ENCODE results near the gene RUFY3. TPM values are rescaled to one million over a fixed set of nuclear protein-coding genes. Genes with fewer than 3 reads are reported as not detected.

RUFY3 gene
- total and polyA plus RNA-seq, 9 of the 15 experiments (the other 6 are each of a cell fraction or from before 2014, with no cell fraction given), result 4.2 to 31.1 (median 21.5) TPM

- TF ChIP-seq MTF1 (CRISPR knock-in tag; IDR thresholded peaks at IDR 0.05; ENCODE audit: borderline replicate concordance) (no peak), PHF21A (IDR thresholded peaks at IDR 0.05; ENCODE audit: borderline replicate concordance, low read depth) (no peak; the same call in 1 of the 2 replicates), ZNF395 (CRISPR knock-in tag; IDR thresholded peaks at IDR 0.05) (peak; percentile 81), L3MBTL2 (IDR thresholded peaks at IDR 0.05) (peak; percentile 99), STAG1 (CRISPR knock-in tag; IDR thresholded peaks at IDR 0.05; ENCODE audit: borderline replicate concordance) (no peak), RFX7 (CRISPR knock-in tag; IDR thresholded peaks at IDR 0.05) (no peak), ARNT (IDR thresholded peaks at IDR 0.05) (no peak), CHD2 (IDR thresholded peaks at IDR 0.05; ENCODE audit: low read depth, low read length) (no peak), SUPT5H (IDR thresholded peaks at IDR 0.05) (peak; percentile 48; the same call in 1 of the 2 replicates), CBFA2T3 (IDR thresholded peaks at IDR 0.05) (no peak), HCFC1 (IDR thresholded peaks at IDR 0.05; ENCODE audit: low read depth, low read length) (no peak), TEAD1 (CRISPR knock-in tag; IDR thresholded peaks at IDR 0.05) (no peak), ARID2 (IDR thresholded peaks at IDR 0.05) (no peak), ZBTB33 (CRISPR knock-in tag; IDR thresholded peaks at IDR 0.05) (no peak), NR3C1 (CRISPR knock-in tag; IDR thresholded peaks at IDR 0.05) (no peak), RBM15 (IDR thresholded peaks at IDR 0.05; ENCODE audit: insufficient read depth, low read length) (no peak), ZNF717 (CRISPR knock-in tag; IDR thresholded peaks at IDR 0.05) (no peak), ZSCAN29 (IDR thresholded peaks at IDR 0.05) (no peak), ZNF133 (CRISPR knock-in tag; IDR thresholded peaks at IDR 0.05) (no peak; the same call in 1 of the 2 replicates), CBFA2T2 (conservative IDR thresholded peaks at IDR 0.05) (no peak), GMEB1 (CRISPR knock-in tag; IDR thresholded peaks at IDR 0.05) (no peak), MTA1 (IDR thresholded peaks at IDR 0.05; ENCODE audit: borderline replicate concordance) (no peak)
- TF ChIP-seq, protein P1, sequence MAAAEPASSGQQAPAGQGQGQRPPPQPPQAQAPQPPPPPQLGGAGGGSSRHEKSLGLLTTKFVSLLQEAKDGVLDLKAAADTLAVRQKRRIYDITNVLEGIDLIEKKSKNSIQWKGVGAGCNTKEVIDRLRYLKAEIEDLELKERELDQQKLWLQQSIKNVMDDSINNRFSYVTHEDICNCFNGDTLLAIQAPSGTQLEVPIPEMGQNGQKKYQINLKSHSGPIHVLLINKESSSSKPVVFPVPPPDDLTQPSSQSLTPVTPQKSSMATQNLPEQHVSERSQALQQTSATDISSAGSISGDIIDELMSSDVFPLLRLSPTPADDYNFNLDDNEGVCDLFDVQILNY (CRISPR knock-in tag; IDR thresholded peaks at IDR 0.05), result no peak
- TF ChIP-seq, protein P2, sequence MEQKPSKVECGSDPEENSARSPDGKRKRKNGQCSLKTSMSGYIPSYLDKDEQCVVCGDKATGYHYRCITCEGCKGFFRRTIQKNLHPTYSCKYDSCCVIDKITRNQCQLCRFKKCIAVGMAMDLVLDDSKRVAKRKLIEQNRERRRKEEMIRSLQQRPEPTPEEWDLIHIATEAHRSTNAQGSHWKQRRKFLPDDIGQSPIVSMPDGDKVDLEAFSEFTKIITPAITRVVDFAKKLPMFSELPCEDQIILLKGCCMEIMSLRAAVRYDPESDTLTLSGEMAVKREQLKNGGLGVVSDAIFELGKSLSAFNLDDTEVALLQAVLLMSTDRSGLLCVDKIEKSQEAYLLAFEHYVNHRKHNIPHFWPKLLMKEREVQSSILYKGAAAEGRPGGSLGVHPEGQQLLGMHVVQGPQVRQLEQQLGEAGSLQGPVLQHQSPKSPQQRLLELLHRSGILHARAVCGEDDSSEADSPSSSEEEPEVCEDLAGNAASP (IDR thresholded peaks at IDR 0.05), result no peak
Observed at GRCh38 chr4:70705183-70706043, 16.4 kb upstream of the RUFY3 start (continued).

Data from K562 (cell line).